GM21381 (cell line): Measurements from ENCODE around the gene TAPBPL.
"Not testable (repeated sequence)": the region's sequence is repeated elsewhere in the genome, so short reads cannot be mapped to it uniquely, and the experiment has no call there.

Source experiments
- ATAC-seq: cut with Tn5 transposase; IDR thresholded peaks from one replicate; pipeline ENCODE4 v1.9.1; 2021; ENCODE audit warnings: mild to moderate bottlenecking, moderate library complexity; ENCODE audit not compliant: unreplicated experiment

TAPBPL gene

GRCh38 chr12:6489449-6489848, 37.6 kb downstream of the TAPBPL start:
- ATAC-seq = no peak

GRCh38 chr12:6490673-6491072, 38.8 kb downstream of the TAPBPL start:
- ATAC-seq = not testable (repeated sequence)

- ATAC-seq = peak; percentile 77
Measured at GRCh38 chr12:6492838-6493496, 41.1 kb downstream of the TAPBPL start, which contains the start of gene MRPL51. MRPL51 (minus strand) TSS chr12:6493262; CDS start chr12:6493136, 126 bp downstream.

GRCh38 chr12:6493497-6494257, 41.8 kb downstream of the TAPBPL start, which contains the start of gene NCAPD2:
NCAPD2 (plus strand) TSS chr12:6494102; CDS start chr12:6495099, 997 bp downstream.
- peak; percentile 78 for ATAC-seq

- ATAC-seq = no peak
Measured at GRCh38 chr12:6494258-6494743, 42.5 kb downstream of the TAPBPL start.

- ATAC-seq = no peak
Measured at GRCh38 chr12:6494968-6495367, 43.1 kb downstream of the TAPBPL start.

GRCh38 chr12:6497291-6497690, 45.4 kb downstream of the TAPBPL start:
- not testable (repeated sequence) for ATAC-seq

GRCh38 chr12:6500466-6500865, 48.6 kb downstream of the TAPBPL start:
- no peak for ATAC-seq

GRCh38 chr12:6507102-6507998, 55.5 kb downstream of the TAPBPL start:
- no peak for ATAC-seq

- ATAC-seq = no peak
Measured at GRCh38 chr12:6508087-6508486, 56.2 kb downstream of the TAPBPL start.
